RKO (cell line): ENCODE measurements around the gene TLK1.
A peak's percentile ranks its signal among the peaks of the same experiment; 100 is the strongest.
"Not testable (repeated sequence)": the region's sequence is repeated elsewhere in the genome, so short reads cannot be mapped to it uniquely, and the experiment has no call there.

ENCODE experiments used
- DNase-seq: peaks from one replicate; pipeline ENCODE4 v3.0.0-alpha.2; 2016; ENCODE audit warnings: low spot score

Gene TLK1

DNA sequence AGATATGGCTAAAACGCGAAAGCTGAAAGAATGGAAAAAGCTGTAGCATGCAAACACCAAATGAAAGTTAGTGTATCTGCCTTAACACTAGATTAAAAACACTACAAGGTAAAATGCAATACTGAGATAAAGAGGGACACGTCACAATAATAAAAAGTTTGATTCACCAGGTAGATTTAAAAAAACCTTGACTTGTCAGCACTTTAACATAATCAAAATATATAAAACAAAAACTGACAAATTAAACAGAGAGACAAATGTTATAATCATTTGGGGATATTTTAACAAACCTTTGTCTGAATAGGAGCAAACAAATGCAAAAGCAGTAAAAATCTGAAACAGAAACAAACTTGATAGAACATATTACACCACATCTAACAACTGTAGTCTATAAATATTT lies 18.3 kb downstream of the TLK1 start:
- no peak for DNase-seq

DNA sequence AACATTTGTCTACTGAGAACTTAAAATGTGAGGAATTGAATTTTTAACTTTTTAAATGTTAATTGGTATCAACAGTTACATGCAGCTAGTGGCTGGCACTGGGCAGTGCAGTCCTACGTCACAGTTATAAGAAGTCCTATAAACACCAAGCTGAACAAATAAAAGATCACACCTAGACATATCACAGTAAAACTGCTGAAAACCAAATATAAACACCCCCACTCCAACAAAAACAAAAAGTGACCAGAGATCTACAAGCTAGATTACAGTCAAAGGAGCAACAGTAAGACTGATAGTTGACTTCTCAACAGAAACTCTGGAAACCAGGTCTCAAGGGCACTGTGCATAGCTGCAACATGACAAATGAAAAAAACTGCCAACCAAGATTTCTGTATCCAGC lies 19.4 kb downstream of the TLK1 start:
- no peak for DNase-seq

DNA sequence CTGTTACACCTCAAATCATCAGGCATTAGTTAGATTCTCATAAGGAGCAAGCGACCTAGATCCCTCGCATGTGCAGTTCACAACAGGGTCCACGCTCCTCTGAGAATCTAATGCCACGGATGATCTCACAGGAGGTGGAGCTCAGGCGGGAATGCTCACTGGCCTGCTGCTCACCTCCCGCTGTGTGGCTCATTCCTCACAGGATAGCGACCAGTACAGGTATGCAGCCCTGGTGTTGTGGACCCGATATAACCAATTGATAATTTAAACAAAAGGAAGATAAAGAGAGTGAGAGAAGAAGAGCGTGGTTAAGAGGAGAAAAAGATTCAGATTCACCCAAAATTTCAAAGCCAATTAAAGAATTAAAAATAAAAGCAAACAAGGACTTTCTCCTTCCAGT lies 20.8 kb downstream of the TLK1 start:
- DNase-seq, result no peak

DNA sequence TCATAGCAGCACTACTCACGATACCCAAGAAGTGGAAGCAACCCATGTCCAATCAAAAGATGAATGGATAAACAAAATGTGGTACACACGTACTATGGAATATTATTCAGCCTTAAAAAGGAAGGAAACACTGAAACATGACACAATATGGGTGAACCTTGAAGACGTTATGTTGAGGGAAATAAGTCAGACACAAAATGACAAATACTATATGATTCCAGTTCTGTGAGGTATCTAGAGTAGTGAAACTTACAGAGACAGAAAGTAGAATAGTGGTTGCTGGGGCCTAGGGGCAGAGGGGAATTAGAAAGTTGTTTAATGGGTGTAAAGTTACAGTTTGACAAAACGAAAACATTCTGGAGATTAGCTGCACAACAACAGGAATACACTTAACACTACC lies 24.7 kb downstream of the TLK1 start:
- no peak for DNase-seq

DNA sequence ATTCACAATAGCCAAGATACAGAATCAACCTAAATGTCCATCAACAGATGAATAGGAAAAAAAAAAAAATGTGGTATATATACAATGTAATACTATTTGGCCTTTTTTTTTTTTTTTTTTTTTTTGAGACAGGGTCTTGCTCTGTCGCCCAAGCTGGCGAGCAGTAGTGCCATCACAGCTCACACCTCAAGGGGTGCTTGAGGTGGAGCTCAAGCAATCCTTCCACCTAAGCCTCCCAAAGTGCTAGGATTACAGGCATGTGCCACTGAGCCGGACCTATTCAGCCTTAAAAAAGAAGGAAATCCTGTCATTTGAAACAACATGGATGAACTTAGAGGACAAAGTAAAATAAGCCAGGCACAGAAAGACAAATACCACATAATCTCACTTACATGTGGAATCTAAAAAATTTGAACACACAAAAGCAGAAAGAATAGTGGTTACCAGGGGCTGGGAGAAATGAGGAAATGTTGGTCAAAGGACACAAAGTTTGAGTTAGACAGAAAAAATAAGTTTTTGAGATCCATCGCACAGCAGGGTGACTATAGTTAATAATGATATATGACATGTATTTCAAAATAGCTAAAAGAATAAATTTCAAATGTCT lies 26.0 kb downstream of the TLK1 start:
- no peak for DNase-seq

DNA sequence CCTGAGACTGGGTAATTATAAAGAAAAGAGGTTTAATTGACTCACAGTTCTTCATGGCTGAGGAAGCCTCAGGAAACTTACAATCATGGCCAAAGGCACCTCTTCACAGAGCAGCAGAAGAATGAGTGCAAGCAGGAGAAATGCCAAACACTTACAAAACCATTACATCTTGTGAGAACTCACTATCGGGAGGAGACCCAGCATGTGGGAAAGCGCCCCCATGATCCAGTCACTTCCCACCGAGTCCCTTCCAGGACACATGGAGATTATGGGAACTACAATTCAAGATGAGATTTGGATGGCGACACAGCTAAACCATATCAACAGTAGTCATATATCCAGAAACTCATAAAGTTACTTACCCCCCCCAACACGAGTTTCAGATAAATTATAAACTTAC lies 28.6 kb downstream of the TLK1 start:
- DNase-seq, result no peak

DNA sequence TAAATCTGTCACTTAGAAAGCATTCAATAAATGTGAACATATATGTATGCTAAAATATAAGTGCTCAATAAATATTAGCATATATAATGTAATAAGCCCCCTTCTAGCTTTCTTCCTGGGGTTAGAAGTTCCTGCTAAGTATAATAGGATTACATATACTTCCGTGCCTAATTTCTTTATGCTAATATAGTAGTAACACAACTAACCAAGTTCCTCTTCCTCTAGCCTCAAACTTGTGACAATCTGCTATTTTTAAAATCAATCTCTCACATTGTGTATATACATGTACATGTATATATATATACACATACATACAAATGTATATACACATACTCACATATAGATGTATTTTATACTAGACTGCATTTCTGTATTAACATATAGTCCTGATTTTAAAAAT lies 32.2 kb downstream of the TLK1 start:
- no peak for DNase-seq

DNA sequence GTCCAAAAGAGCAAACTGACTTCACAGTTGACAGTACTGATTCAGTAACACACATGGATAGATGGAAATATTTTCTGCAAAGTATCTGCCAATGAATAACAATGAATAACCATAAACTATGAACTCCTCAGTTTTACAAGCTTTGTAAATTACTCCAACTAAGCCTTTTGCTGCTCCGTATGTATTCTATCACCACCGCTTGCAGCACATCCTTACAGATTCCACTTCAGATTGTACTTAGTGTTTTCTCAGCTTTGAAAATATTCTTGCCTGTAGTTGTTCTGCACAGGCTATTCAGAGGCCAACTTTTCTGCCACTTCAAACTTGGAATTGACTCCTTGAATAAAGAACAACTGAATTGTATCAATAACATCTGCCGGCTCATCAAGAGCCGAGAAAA lies 36.2 kb downstream of the TLK1 start:
- no peak for DNase-seq

DNA sequence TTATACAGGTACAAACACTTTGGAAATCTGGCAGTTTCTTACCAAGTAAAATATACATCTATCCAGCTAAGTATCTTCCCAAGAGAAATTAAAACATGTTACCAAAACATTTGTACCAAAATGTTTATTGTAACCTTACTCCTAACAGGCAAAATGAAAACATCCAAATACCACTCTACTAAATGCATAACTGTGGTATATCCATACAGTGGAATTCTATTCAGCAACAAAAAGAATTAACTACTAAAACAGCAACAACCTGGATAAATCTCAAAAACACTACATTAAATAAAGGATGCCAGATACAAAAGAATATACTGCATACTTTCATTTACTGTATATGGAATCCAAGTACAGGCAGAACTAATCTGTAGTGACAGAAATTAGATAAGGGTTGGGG lies 51.1 kb downstream of the TLK1 start:
- no peak for DNase-seq

DNA sequence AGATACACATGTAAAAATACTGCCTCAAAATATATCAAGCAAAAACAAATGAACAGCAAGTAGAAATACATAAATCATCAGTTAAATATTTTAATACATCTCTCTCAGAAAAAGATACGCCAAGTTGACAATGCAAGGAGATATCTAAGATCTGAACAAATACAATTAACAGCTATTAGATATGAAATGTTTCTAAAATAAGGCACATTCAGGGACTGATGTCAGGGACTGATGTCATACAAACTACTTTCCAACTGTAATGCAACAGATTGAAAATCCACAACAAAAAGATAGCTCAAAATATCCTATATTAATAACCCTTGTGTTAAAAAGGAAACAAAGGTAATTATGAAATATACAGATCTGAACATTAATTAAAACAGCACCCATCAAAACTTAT lies 51.7 kb downstream of the TLK1 start:
- no peak for DNase-seq

DNA sequence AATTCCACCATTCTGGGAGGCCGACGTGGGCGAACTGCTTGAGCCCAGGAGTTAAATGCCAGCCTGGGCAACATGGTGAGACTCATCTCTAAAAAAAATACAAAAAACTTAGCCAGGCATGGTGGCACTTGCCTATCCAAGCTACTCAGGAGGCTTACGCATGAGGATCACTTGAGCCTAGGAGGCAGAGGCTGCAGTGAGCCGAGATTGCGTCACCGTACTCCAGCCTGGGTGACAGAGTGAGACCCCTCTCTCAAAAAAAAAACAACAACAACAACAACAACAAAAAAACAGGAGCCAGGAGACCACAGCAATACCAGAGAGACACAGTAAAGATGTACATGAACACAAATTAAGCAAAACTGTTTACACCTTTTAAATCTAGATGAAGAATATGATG lies 52.9 kb downstream of the TLK1 start:
- DNase-seq, result no peak

DNA sequence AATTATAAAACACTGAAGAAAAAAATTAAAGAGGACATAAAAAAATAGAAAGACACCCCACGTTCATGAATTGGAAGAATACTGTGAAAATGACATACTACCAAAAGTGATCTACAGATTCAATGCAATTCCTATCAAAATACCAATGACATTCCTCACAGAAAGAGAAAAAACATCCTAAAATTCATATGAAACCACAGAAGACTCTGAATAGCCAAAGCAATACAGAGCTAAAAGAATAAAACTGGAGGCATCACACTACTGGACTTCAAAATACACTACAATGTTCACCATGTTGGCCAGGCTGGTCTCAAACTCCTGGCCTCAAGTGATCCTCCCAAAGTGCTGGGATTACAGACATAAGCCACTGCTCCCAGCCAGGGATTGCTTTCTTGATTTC lies 56.3 kb downstream of the TLK1 start:
- DNase-seq, result no peak

DNA sequence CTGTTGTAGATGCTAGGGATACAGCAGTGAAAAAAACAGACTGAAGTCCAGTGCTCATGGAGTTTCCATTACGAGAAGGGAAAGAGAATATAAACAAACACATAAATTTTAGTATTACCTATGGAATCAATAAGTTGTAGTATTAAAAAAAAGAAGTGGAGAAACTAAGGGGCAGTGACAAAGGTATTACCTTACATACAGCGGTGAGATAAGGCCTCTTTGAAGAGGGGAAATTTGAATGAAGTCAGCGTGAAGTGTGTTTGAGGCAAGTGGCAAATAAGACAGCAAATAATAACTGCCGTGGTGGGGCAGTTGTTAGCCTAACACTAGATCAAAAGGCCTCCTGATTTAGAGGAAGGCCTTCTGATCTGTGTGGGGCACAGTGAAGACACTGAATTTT lies 57.9 kb downstream of the TLK1 start:
- DNase-seq, result no peak

DNA sequence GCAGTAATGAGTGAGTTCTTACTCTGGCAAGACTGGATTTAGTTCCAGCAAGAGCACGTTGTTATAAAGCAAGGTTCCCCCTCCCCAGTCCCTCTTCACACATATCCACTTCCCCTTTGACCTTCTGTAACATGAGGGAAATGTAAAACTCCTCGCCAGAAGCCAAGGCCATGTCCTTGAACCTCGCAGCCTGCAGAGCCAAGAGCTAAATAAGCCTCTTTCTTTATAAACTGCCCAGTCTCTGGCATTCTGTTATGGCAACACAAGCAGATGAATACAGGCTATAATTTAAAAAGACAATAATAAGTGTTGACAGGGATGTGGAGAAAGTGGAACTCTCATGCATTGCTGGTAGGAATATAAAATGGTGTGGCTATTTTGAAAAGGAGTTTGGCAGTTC lies 60.3 kb downstream of the TLK1 start:
- no peak for DNase-seq

DNA sequence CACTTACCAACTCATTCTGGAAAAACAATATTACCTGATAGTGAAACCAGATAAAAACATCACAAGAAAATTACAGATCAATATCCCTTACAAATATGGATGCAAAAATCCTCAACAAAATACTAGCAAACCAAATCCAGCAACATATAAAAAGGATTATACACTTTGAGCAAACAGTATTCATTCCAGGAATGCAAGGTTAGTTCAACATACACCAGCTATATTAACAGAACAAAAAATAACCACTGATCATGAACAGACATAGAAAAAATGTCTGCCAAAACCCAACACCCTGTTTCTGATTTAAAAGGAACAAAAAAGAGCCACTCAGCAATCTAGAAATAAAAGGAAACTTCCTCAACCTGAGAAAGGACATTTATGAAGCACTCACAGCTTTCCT lies 62.1 kb downstream of the TLK1 start:
- no peak for DNase-seq

DNA sequence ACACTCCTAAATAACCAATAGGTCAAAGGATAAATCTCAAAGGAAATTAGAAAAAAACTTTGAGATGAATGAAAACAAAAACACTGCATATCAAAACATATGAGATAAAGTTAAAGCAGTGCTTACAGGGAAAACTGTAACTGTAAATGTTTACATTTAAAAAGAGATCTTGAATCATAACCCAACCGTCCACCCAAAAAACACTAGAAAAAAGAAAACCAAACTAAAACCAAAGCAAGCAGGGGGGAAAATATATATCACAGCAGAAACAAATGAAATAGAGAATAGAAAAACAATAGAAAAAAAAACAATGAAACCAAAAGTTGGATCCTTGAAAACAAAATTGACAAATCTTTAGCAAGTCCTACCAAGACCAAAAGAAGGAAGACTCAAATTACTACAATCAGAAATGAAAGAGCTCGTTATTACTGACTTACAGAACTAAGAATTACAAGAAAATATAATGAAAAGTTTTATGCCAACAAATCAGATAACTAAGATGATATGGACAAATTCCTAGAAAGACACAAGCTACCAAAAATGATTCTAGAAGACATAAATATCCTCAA lies 65.6 kb downstream of the TLK1 start:
- DNase-seq, result no peak

DNA sequence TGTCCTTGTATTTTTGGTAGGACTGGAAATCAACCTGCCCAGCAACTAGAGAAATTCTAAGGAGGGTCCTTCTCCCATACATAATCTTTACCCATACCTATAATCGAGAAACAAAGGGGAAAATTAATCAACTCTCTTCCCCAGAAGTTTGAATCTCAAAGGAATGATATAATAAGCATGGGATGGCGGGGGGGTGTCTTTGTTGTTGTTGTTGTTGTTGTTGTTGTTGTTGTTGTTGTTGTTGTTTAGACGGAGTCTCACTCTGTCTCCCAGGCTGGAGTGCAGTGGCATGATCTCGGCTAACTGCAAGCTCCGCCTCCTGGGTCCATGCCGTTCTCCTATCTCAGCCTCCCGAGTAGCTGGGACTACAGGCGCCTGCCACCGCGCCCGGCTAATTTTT lies 69.2 kb downstream of the TLK1 start:
- DNase-seq, result not testable (repeated sequence)

DNA sequence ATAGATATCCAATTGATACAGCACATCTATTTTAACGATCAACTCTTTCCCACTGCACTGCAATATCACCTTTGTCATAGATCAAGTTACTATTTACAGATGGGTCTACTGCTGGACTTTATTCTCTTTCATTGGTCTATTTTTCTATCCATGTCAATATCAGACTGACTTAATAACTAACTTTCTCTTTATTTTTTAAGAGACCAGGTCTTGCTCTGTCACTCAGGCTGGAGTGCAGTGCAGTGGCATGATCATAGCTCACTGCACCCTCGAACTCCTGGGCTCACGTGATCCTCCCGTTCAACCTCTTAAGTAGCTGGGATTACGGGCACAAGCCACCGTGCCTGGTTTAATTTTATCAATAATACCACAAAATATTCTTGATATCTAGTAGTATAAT lies 71.2 kb downstream of the TLK1 start:
- no peak for DNase-seq

DNA sequence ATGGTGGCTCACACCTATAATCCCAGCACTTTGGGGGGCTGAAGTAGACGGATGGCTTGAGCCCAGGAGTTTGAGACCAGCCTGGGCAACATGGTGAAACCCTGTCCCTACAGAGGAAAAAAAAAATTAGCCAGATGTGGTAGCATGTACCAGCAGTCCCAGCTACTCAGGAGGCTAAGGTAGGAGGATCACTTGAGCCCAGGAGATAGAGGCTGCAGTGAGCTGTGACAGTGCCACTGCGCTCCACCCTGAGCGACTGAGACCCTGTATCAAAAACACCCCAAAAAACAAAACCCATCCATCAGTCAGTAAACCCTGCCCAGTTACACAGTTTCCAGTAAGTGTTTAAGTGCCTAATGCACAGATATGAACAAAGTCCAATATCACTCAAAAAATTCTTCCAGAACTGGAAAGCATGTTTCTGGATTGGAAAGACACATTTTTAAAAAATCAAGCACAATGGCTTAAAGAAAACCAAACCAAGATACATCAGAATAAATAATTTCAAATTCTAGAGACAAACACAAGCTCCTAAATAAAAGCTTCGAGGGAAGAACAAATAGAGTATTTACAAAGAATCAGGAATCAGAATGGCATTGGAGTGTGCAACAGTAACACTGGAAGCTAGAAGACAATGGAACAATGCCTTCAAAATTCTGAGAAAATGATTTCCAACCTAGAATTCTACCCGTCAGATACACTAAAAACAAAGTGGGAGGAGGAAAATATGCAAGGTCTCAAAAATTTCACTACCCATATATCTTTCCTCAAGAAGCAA lies 72.4 kb downstream of the TLK1 start:
- DNase-seq, result no peak

DNA sequence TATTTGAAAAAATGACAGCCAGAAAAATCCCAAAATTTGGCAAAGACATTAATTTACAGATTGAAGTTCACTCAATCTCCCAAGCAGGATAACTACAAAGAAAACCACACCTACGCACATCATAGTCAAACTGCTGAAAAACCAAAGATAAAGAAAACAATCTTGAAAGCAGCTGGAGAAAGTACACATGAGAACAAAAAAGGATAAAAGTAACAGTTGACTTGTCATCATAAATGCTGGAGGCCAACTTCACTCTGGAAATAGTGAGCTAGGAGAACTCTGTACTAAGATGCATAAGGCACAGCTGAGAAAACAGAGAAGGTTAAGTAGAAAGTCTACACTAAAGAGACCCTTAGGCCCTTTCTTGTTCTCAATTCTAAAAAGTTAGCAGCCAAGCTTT lies 73.1 kb downstream of the TLK1 start:
- DNase-seq, result no peak

DNA sequence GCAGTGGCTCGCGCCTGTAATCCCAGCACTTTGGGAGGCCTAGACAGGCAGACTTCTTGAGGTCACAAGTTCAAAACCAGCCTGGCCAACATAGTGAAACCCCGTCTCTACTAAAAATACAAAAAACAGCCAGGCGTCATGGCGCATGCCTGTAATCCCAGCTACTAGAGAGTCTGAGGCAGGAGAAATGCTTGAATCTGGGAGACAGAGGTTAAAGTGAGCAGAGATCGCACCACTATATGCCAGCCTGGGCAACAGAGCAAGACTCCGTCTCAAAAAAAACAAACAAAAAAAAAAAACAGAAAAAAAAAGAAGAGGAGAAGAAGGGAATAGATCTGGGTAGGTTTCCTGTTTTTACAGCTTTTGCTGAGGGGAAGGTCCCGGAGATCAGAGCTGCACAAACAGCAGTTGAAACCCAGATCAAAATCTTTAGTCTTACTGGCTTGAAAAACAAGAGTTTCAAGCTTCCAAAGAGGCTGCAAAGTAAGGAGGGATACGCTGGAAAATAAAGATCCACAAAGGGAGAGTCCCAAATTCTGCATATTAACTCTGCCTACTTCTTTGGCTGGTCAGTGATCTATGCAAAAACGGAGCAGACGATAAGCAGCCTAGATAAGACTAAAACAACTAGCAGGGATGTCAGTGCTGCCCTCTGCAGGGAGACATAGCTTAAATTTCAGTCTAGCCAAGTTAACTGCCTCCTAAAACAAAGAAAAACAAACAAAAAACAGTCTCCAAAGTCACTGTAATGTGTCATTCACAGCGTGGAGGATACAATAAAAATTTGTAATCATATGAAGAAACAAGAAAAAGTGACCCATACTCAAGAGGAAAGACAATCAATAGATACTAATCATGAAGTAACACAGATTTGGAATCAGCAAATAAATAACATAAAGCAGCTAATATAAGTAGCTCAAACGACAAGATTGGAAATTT lies 74.1 kb downstream of the TLK1 start:
- DNase-seq, result peak; percentile 56

DNA sequence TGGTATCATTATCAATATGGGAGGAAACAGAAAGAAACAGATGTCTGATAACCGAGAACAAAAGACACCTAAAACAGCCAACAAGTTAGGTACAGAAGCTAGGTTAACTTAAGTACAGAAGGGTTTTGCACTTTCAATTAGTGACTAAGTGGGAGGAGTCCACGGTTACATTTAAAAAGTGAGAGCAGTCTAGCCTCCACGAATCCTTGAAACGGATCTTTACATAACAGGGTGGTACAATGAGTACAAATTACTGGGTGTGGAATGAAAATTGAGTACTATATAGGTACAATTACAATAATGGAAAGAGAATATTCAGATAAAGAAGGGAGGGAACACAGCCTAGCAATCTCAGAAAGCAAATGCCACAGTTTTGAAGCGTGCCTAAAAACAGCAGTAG lies 76.6 kb downstream of the TLK1 start:
- no peak for DNase-seq

DNA sequence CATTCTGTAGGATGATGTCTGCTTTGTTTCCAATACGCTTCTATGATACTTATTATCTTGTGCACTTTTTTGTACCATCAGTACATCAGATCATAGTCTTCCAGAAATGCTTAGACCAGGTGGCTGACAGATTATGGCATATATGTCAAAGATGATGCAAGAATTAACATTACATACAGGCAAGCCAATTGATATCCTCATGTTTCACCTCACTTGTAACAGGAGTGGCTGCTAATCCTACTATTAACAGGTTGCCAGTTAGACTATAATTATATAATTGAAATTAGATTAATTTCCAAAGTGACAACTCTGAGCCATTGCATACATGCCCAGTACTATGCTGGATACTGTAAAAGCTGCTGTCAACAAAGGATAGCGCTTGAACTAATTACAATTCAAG lies 77.2 kb downstream of the TLK1 start:
- no peak for DNase-seq
